HG03558 (cell line): ENCODE results near the gene DCAF12.

ENCODE experiments used
- ATAC-seq: cut with Tn5 transposase; IDR thresholded peaks from one replicate; pipeline ENCODE4 v1.9.1; 2021; ENCODE audit warnings: moderate number of reproducible peaks; ENCODE audit not compliant: unreplicated experiment; ENCODE audit errors: extremely low read depth

Gene DCAF12

DNA sequence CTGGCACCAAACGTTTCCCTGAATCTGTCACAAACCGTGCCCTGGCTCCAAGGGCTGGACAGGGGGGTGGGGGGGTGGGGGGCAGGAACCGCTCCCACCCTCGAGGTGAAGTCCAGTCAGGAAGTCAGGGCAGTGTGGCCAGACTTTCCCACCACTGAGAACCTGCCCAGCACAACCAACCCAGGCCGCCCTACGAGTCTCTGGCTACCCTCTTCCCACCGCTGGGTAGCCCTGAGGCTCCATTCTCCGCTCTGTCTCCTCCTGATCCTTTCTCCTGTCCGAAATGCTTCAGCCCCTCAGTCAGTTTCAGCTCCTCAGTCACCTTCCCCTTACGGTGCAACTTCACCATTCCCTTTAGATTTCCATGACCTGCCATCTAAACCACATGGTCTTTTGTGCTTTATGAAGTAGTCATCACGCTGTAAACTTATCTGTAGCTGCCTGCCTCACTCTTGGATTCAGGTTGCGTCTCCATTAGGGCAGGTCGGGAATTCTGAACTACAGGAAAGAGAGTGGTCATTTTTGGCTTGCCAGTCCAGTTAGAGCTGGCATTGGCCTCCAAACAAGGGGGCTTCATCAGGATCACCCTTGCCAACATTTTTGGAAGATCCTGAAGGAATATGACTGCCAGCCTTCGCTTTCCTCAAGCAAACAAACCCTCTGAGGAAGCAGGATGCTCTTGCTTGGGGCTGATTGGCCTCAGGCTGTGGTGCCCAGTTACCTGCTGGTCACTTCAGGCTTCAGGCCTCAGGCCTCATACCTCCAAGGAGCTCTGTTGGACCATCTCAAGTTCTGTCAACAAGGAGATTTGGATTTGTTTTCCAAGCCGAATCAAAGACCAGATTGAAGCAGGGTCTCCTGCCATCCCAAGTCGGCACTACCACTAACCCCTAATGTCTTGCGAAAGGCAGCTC lies 794 bp upstream of the DCAF12 start:
- no peak for ATAC-seq

DNA sequence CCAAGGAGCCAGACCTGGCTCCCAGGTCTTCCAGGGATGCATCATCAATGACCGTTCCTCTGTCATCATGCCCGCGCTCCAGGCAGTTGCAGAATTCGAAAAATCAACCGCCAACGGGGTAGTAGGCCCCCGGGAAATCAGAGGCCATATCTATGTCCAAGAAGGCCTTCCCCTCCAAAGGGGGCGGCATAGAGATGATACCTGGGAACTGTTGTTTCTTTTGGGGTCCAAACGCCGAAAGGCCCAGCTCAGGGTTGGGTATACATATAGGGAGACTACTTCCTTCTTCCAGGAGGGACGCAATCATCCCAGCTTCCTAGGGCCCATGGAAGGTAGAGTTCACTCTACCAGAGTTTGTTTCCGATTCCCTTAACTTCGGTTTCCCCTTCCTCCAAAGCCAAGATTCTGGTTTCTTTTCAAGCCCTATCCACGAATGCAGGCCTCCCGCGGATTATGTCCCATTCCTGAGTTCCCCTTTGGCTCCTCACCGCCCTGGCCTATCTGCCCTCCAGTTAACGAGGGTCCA lies 754 bp downstream of the DCAF12 start:
- no peak for ATAC-seq

DNA sequence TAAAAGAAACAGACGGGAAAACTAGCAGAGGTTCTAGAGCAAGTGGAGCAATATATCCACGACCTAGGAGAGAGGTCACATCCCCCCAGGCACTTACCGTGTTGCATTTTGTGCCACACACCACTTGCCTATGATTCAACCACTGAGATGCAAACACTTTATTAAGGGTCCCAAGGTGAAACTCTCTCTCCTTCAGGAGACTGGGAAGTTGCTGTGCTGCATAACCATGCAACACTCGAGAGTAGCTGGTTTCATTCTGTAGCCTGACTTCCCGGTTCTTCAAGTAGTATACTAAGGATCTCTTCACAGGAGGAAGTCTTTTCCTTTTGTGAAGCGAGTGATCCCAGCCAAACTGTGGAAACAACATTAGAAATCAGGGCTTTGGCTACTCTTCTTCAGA lies 1.6 kb downstream of the DCAF12 start:
- no peak for ATAC-seq

DNA sequence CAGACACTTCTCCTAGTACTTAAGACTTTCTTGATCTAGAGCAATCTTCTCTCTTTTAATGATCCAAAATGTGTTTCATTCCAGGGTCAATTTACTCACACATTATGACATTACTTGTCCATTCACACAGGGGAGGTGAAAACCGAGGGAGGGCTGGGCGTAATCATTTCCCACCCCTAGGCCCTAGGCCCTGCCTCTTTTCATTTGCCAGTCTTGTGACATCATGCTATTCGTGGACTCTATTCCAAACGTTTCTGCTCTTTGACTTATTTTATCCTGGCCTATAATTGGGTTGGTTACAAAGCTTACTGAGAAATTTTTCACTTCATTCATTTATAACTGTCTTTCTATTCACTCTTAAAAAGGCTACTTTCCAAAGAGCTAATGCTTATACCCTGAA lies 2.4 kb downstream of the DCAF12 start:
- ATAC-seq, result no peak

DNA sequence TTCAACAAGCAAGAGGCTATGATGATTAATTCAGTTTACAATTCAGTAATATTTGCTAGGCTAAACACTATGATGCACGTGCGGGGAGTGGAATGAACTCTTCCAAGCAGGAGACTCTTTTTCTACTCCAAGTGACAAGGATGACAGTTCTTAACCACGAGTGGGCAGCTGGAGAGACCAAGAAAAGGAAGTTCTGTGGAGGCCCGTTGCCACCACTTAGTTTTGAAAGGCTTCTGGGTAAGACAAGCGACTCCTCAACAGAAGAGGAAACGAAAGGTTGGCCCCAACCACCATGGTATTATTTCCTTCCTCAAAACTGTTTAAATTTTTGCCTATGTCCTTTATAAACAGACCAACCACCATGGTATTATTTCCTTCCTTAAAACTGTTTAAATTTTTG lies 2.8 kb downstream of the DCAF12 start:
- ATAC-seq, result no peak

DNA sequence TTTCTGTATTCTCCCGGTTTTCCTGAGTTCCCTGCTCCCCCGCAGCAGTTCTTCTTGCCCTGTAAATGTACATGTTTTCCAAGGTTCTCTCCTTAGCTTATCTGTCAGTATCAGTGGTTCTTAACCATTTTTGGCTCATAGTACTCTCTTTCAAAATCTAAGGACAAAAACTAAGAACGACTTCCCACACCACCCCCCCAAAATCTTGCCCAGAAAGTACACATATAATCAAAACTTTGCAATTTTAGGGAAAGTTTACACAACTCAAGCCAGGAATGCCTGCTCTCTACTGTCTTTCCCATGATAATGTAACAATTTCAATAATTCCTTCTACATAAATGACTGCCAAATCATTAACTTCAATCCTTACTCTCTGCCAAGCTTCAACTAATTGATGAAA lies 4.5 kb downstream of the DCAF12 start:
- ATAC-seq, result no peak

DNA sequence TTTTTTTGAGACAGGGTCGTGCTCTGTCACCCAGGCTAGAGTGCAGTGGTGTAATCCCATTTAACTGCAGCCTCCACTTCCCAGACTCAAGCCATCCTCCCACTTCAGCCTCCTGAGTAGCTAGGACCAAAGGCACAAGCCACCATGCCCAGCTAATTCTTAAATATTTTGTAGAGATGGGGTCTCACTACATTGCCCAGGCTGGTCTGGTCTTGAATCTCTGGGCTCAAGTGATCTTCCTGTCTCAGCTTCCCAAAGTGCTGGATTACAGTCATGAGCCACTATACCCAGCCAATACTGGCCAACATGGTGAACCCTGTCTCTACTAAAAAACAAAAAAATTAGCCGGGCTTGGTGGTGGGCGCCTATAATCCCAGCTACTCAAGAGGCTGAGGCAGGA lies 6.8 kb downstream of the DCAF12 start:
- no peak for ATAC-seq

DNA sequence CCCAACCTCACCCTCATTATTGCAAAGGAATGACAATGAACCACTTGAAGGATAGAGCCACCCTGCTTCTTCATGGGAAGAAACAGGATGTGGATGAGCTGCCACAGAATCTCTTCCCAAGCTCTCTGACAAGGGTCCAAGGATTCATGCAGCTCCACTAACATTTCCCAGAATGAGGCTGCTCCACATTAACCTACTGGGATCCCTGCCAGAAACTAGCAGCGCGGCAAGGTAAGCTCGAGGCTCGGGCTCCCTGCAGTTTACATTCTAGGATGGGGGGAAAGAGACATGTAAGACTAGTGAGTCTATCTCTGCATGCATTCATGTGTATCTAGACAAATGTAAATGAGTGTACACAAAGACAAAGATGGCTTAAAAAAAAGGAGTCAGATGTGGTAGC lies 12.1 kb downstream of the DCAF12 start:
- no peak for ATAC-seq

DNA sequence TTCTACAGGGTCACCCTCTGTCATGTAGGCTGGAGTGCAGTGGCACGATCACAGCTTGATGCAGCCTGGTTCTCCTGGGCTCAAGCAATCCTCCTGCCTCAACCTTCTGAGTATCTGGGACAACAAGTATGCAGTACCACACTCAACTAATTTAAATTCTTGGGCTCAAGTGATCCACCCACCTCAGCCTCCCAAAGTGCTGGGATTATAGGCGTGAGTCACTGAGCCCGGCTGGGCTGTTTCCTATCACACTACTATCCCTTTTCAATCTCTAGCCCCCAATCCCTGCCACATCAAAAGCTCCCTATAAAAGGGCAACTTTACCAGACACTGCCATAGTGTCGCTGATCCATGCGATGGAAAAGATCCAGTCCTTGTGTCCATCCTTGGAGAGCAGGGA lies 20.4 kb downstream of the DCAF12 start:
- no peak for ATAC-seq

DNA sequence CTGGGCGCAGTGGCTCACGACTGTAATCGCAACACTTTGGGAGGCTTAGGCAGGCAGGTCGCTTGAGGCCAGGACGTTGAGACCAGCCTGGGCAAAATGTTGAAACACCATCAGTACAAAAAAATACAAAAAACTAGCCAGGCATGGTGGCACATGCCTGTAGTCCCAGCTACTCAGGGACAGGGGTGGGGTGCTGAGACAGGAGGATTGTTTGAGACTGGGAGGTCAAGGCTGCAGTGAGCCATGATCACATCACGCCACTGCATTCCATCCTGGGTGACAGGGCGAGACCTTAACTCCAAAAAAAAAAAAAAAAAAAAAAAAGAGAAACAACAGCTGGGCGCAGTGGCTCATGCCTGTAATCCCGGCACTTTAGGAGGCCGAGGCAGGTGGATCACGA lies 23.7 kb downstream of the DCAF12 start:
- no peak for ATAC-seq

DNA sequence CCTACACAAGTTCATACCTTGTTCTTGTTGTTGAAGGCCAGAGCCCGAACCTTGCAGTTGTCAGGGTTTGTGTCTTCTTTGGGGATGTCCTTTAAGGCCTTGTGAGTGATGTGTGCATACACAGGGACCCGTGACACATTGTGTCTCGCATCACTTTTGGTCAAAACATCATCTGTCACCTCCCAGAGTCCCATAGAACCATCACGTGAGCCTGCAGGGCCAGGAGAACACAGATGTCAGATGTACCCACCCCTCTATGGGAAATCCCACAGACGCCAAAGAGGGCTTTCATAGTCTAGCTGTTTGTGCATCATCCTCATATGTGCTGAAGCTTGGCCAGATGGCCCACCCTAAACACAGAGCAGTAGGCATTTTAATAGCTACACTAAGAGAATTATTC lies 28.2 kb downstream of the DCAF12 start:
- ATAC-seq, result no peak

DNA sequence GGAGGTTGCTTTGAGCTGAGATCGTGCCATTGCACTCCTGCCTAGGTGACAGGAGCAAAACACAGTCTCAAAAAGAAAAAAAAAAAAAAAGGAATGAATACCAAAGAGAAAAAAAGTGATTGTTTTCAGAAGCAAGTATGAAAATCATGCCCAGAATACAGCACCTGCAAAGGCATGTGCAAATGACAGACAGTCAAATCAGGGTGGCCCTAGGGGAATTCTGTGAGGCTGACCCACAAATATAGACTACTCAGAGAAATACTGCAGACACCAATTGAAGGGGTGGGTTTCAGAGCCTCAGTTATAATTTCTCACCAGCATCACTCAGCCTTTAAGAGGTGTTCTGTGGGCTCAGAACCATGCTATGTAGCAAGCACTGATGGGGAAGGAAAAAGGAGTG lies 28.6 kb downstream of the DCAF12 start:
- peak; percentile 45 for ATAC-seq

DNA sequence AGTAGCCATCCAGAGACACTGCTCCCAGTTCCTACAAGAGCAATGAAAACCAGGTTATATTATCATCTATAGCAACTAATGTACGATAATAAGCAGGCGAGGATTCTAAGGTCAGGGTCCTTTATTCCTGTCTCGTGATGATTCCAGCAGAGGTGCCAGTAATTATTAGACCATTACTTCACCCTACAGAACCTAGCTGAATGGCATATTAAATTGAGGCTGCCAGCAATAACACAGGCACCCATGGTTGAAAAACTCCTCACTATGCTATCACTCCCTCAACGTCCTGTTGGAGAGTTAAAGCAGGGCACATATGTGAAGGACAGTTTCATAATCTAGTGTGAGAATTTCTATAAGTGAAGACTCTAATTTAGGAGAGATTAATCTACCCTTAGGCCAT lies 29.7 kb downstream of the DCAF12 start:
- ATAC-seq, result no peak

DNA sequence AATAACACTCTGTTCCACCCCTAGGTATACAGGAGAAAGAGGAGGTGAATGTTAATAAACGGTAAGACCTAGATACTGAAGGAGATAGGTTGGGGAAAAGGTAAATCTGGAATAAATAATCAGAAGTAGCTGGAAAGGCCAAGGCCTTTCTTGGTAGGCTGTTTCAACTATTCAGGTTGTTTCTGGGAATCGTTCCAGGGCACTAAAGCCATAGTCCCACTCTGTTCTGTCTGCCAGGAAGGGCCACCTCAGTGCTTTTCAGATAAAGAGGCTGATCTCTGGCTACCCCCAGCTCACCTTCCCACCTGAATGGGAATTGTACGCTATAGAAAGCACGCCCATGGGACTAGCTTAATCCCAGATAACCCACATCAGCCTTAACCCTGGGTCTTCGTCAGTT lies 32.9 kb downstream of the DCAF12 start:
- no peak for ATAC-seq

DNA sequence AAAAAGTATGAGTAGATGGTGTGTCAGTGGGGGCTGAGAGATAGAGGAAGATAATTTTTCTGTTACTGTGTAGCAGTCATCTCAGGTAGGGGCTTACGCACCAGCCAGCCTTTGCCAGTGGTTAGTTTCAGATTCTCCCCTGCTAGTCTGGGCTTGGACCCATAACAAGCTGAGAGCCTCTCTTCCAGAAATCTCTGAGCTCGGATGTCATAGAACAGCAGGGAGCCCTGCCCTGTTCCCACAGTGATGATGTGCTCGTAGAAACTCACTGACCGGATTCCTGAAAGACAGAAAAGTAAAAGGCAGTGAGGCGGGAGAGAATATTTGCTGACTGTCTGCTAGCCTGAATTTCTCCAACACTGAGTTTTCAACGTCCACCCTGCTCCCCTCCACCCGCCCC lies 37.2 kb downstream of the DCAF12 start:
- no peak for ATAC-seq

DNA sequence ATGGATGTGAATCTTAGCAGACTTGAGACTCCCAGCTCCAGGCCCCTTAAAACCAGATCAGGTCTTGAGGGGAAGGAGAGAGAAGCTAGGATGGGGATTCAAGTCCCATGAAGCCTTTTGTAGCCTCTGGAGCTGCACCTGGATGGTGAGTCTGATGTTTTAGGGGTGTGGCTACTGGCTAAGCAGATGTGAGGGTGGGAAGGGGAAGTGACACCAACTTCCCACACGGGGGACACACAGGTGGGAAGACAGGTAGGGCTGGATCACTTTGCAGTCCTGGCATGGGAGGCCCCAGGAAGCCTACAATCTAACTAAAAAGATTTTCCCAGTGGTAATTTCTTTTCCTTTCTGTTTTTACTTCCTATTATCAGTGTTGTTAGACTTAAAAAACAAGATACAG lies 39.1 kb downstream of the DCAF12 start:
- no peak for ATAC-seq

DNA sequence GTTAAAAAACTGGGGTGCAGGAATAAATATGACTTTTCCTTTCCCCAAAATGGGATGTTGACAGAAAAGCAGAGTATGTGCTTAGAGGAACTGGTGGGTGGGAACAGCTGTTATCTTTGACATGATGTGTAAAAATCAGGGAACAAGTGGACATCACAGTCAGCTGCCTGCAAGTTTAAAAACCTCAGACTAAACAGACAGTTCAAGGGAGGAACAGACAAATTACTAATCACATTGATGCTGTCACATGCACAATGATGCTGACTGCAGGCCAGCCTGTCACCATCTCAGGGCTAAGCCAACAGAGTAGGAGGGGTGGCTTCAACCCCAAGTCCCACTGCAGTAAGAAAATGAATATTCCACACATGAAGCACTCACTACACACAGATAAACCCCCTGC lies 39.6 kb downstream of the DCAF12 start:
- no peak for ATAC-seq

DNA sequence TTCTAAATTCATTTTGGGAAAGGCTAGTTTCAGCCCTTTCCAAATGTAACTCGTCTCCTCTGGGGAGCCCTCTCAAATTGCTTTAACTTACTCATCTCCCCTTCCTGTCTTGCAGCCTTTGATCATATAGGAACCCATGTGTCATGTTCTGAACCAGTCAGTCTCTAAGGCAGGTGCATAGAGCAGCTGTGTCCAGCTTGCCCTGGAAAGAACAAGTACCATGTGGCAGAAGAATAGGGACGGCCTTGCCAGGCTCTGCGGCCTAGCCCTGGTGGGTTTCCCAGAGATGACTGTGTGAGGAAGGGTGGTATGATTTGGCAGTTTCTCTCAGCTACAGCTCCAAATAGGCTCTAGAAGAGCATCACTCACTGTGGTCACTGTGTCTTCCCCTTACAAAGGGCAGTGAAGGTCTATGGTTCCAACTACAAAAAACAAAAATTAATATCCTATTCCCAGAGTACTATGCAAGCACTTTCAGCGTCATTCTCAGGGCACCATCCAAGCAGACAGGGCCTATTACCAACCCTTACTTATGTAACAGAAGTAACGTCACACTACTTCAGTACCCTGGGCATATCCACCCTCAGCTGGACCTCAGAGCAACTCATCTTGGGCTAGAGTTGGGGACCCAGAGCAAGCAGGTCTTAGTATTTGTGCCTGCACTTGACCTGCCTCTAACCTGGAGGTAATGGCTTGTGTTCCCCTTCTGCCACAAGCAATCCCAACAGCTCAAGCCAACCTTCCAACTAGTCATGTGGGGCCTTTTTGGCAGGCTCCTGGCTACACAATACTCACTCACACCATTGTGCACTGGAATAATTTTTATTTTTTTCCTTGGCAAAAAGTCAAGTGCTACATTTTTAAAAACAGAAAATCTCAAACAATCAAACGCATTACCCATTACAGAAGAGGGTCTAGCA lies 40.7 kb downstream of the DCAF12 start:
- ATAC-seq, result no peak

DNA sequence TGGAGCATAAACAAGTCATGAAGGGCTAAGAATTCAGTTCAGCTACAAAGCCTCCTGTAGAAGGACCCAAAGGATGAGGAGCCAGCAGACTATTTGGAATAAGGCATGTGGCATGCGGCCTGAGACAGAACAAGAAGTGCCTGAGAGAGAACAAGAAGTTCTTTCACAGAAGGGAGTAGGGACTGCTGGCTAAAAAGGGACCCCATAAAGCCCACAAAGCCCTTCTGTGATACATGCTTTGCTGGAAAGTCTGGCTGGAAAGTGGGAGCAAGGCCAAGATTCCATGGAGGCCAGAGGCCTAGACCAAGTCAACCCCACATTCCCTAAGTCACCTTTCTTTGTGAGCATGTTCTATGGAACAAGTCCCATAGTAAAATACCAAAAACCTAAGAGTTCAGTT lies 41.9 kb downstream of the DCAF12 start:
- ATAC-seq, result no peak

DNA sequence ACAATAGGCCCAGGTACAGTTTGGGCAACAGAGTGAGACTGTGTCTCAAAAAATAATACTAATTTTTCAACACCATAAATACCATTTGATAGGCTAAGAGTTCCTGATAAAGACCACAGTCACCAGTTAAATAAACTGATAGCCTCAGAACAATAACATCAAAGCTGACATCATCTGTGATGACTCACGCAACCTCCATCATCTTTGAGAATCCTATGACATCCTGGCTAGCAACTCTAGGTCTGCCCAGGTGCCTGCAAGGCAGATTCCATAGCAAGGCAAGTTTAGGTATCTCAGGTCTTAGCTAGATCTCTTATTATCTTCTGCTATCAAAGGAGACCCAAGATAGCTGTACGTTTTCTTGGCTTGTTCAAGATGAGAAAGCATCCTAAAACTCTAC lies 47.3 kb downstream of the DCAF12 start:
- no peak for ATAC-seq
